ENCODE data around the gene ZNF746. TPM values are rescaled to one million over a fixed set of nuclear protein-coding genes. Genes with fewer than 3 reads are reported as not detected.

ZNF746 gene
- total and polyA plus RNA-seq, 12 donors = 5.7 to 32.2 (median 16.3) TPM

DNA sequence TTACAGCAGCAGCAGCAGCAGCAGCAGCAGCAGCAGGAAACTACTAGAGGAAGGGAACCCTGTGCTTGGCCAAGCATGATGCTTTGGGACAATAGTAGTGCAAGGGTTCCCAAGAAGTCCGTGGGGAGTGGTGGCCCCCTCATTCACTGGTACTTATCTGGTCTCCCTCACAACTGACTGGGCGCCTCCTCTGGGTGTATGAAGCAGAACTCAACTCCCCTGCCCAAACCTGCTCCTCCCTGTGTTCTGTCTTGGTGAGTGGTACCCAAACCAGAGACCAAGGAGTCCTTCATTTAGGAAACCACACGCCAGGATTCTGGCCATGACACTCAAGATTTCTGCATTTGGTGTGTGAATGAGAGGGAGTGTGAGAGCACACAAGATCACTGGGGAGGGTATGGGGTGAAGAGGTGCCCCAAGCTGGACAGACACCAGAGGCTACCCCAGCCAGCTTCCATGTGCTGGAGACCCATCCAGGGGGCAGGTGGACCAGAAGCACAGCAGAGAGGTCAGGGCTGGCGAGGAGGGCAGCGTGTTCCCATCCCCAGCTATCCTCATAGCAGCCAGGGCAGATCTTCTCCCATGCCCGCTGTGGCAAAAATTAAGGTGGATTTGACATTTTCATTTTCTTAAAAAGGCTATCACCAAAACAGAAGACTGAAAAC is 26.2 kb downstream of the ZNF746 start:
- no peak for DNase-seq
- Histone ChIP-seq H3K27me3 (no peaks in the 10 kb centered on the region), H3K9me3 (replicated peaks in 1 of 3) (no peaks in the 10 kb centered on the region), H3K27ac (no peak overlapping the region), H3K4me3 (no peak overlapping the region), H3K36me3 (replicated peaks in 1 of 2) (peaks cover 0 to 42% of the 10 kb centered on the region in 2 donors), H3K4me1 (replicated peaks in 1 of 2) (no peaks in the 10 kb centered on the region)
- intact Hi-C loops (cut with DNase I) = no loop called here
- 94 to 100% (median 97%) methylated on average over 6 of the region's 6 CpGs for WGBS, 4 donors
- TF ChIP-seq, protein P1, sequence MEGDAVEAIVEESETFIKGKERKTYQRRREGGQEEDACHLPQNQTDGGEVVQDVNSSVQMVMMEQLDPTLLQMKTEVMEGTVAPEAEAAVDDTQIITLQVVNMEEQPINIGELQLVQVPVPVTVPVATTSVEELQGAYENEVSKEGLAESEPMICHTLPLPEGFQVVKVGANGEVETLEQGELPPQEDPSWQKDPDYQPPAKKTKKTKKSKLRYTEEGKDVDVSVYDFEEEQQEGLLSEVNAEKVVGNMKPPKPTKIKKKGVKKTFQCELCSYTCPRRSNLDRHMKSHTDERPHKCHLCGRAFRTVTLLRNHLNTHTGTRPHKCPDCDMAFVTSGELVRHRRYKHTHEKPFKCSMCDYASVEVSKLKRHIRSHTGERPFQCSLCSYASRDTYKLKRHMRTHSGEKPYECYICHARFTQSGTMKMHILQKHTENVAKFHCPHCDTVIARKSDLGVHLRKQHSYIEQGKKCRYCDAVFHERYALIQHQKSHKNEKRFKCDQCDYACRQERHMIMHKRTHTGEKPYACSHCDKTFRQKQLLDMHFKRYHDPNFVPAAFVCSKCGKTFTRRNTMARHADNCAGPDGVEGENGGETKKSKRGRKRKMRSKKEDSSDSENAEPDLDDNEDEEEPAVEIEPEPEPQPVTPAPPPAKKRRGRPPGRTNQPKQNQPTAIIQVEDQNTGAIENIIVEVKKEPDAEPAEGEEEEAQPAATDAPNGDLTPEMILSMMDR (IDR thresholded peaks at IDR 0.05) = no peak
- no peak for TF ChIP-seq POLR2A (IDR thresholded peaks at IDR 0.05)

DNA sequence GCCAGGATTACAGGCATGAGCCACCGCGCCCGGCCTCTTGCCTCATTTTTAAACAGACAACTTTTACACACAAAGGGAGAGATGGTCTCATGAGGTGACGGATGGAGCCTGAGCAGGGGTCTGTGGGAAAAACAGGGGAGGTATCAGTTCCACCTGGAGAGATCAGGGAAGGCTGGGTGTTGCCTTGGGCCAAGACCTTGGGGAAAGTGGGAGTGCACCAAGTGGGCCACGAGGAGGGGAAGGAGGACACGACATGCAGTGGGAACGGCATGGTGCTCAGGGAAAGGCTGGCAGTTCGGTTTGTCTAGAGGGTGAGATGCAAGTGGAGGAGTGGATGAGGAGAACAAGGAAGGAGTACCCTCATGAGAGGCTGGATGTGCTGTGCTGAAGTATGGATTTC is 27.8 kb downstream of the ZNF746 start:
- Histone ChIP-seq H3K36me3 (replicated peaks in 1 of 2) (peaks cover 0 to 26% of the 10 kb centered on the region in 2 donors), H3K4me1 (replicated peaks in 1 of 2) (no peaks in the 10 kb centered on the region), H3K9me3 (replicated peaks in 1 of 3) (no peaks in the 10 kb centered on the region), H3K27ac (no peak overlapping the region), H3K4me3 (no peak overlapping the region), H3K27me3 (no peaks in the 10 kb centered on the region)
- DNase-seq = no peak
- intact Hi-C loops (cut with DNase I) = no loop called here
- TF ChIP-seq, protein P1 (IDR thresholded peaks at IDR 0.05) = no peak
- WGBS, 4 donors = 86 to 91% (median 91%) methylated on average over 8 of the region's 8 CpGs

DNA sequence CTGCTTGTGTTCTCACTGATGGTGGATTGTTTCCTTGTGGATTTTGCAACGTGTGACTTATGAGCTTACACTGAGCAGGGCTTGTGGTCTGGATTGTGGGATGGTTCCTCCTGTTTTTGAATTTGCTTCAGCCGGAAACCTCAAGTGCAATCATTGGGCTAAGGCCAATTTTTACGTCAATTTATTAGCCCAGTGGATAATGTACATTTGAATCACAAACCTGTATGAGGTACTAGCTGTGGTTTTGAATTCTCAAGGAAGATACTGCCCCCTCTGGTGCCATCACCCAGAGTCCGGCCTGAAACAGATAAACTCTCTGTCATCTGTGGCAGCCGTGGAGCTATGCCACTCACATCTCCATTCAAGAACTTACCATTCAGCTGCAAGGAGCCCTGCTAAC is 29.4 kb downstream of the ZNF746 start:
- Histone ChIP-seq H3K9me3 (replicated peaks in 1 of 3) (no peaks in the 10 kb centered on the region), H3K4me1 (replicated peaks in 1 of 2) (no peaks in the 10 kb centered on the region), H3K27ac (no peak overlapping the region), H3K36me3 (replicated peaks in 1 of 2) (peaks cover 0 to 11% of the 10 kb centered on the region in 2 donors), H3K4me3 (no peak overlapping the region), H3K27me3 (no peaks in the 10 kb centered on the region)
- 76 to 85% (median 79%) methylated on average over 5 of the region's 5 CpGs for WGBS, 4 donors
- no peak for DNase-seq
- intact Hi-C loops (cut with DNase I) = no loop called here
- TF ChIP-seq POLR2A (IDR thresholded peaks at IDR 0.05) = no peak
- TF ChIP-seq, protein P1 (IDR thresholded peaks at IDR 0.05) = no peak

DNA sequence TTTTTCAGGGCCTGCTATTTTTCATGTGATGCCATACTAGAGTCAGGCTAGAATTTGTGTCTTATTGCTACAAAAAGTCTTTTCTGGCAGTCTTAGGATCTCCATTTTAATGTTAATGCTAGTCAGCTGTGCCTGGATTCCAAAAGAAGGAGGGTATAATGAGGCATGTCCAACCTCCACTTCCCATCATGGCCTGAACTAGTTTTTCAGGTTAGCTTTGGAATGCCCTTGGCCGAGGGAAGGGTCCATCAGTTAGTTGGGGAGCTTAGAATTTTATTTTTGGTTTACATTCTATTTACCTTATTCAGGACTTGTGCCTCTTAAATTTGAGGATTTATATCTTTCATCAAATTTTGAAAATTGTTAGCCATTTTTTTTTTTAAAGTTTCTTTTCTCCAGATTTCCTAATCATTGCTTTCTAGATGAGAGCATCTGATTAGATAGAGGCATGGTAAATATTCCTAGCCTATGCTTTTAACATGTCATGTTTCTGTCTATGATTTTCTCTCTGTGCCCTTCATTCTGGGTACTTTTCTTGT is 30.2 kb downstream of the ZNF746 start:
- H3K9me3 ChIP-seq (replicated peaks in 1 of 3) = no peaks in the 10 kb centered on the region
- H3K4me1 ChIP-seq (replicated peaks in 1 of 2) = no peaks in the 10 kb centered on the region
- WGBS, 4 donors = 84 to 94% (median 91%) methylated on average over 1 of the region's 1 CpG
- no peak for TF ChIP-seq POLR2A (IDR thresholded peaks at IDR 0.05)
- TF ChIP-seq, protein P1 (IDR thresholded peaks at IDR 0.05) = no peak
- DNase-seq = no peak
- intact Hi-C loops (cut with DNase I) = no loop called here
- H3K36me3 ChIP-seq (replicated peaks in 1 of 2) = peaks cover 0 to 3% of the 10 kb centered on the region in 2 donors
- H3K4me3 ChIP-seq = no peak overlapping the region
- H3K27me3 ChIP-seq = no peaks in the 10 kb centered on the region
- no peak overlapping the region for H3K27ac ChIP-seq

All from adrenal gland (tissue), 12 donors.